ENCODE data around the gene CALHM3.

DNA sequence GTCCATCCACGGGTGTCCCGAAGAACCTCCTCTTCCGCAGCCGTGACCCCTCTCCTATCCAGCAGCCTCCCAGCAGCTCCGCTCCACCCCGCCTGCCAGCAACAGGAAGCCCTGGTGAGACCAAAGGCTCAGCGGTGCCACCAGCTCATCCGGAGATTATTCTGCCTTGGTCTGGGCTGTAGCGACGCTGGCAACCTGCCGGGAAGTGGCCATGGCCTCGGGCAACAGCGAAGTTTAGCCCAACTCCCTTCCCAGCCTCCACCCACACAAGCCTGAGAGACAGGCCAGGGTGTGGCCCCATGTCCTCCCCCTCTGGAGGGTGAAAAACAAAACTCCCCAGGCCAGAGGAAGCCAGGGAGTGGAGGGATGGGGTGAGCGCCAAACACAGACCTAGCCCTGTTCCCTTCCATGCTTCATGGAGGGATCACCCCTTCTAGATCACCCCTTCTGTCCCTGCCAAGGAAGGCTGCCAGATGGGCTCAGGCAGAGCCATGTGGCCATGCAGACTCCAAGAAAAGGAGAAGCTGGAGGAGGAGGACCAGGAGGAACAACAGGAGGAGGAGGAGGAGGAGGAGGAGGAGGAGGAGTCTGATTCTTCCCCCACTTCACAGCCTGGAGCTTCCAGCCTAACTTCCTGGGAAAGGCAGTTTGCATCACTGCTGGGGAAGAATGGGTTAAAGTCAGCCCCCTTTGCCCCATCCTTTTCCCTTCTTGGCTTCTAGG, 27.8 kb downstream of the CALHM3 start:
- no peak for TF ChIP-seq ZNF530 (CRISPR knock-in tag; IDR thresholded peaks at IDR 0.05; ENCODE audit: low read depth)
- TF ChIP-seq, protein P1, sequence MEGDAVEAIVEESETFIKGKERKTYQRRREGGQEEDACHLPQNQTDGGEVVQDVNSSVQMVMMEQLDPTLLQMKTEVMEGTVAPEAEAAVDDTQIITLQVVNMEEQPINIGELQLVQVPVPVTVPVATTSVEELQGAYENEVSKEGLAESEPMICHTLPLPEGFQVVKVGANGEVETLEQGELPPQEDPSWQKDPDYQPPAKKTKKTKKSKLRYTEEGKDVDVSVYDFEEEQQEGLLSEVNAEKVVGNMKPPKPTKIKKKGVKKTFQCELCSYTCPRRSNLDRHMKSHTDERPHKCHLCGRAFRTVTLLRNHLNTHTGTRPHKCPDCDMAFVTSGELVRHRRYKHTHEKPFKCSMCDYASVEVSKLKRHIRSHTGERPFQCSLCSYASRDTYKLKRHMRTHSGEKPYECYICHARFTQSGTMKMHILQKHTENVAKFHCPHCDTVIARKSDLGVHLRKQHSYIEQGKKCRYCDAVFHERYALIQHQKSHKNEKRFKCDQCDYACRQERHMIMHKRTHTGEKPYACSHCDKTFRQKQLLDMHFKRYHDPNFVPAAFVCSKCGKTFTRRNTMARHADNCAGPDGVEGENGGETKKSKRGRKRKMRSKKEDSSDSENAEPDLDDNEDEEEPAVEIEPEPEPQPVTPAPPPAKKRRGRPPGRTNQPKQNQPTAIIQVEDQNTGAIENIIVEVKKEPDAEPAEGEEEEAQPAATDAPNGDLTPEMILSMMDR (CRISPR knock-in tag; IDR thresholded peaks at IDR 0.05), result no peak
- no peak for TF ChIP-seq GABPA (IDR thresholded peaks at IDR 0.05; ENCODE audit: low read depth, low read length)
- TF ChIP-seq GABPA (CRISPR knock-in tag; IDR thresholded peaks at IDR 0.05; ENCODE audit: low read depth), result no peak
- TF ChIP-seq RNF2 (conservative IDR thresholded peaks at IDR 0.05; ENCODE audit: low read depth), result no peak
- TF ChIP-seq EZH2 (conservative IDR thresholded peaks at IDR 0.05; ENCODE audit: low read depth, low read length), result no peak
